Spleen (tissue), 7 donors: Measurements from ENCODE around the gene BEST3.

Experiments used
- POLR2A ChIP-seq, 3 donors: fragments of 450-650 bp; IDR thresholded peaks; one replicate each; pipeline ENCODE4 v1.5.1; 2017; ENCODE audit warnings: antibody characterized with exemption in 3 of 3, mild to moderate bottlenecking in 1 of 3
- TF ChIP-seq, protein P1 (sequence below), 11 experiments: fragments of 200-600 bp in 7 of 11; fragments of 450-650 bp in 4 of 11; sonication (generic) in 4 of 11; IDR thresholded peaks in 8 of 11; conservative IDR thresholded peaks in 3 of 11; 1 replicate in 7 of 11; 2 replicates in 4 of 11; pipeline versions ENCODE4 v1.4.0 to v1.8.0; 2016 to 2021; ENCODE audit warnings: antibody characterized with exemption in 11 of 11, inconsistent platforms in 4 of 11, mild to moderate bottlenecking in 1 of 11
- donor health status: DM: no; HTN: no; CAD: no; lungs with moderate emphysema.
- donor health status: DM: no; HTN: no; CAD: no.
- donor health status: DM: no; HTN: no; CAD: no.

DNA sequence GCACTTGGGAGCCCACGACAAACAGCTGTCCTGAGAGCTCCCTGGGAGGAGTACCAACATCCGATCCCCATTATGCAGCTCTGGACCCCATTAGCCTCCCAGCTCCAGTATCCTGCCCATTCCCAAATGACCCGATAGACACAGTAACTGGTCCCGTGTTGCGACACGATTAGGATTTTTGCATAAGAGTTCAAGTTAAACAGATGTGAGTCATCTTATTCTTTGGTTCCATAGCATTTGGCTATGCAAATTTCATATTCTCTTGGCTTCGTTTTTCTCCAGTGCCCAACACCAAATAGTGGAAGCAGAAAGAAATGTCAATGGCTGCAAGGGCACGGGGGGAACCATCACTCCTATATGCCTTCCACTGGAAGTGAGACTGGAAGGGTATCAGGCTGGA lies 45.4 kb downstream of the BEST3 start:
- TF ChIP-seq, protein P1, sequence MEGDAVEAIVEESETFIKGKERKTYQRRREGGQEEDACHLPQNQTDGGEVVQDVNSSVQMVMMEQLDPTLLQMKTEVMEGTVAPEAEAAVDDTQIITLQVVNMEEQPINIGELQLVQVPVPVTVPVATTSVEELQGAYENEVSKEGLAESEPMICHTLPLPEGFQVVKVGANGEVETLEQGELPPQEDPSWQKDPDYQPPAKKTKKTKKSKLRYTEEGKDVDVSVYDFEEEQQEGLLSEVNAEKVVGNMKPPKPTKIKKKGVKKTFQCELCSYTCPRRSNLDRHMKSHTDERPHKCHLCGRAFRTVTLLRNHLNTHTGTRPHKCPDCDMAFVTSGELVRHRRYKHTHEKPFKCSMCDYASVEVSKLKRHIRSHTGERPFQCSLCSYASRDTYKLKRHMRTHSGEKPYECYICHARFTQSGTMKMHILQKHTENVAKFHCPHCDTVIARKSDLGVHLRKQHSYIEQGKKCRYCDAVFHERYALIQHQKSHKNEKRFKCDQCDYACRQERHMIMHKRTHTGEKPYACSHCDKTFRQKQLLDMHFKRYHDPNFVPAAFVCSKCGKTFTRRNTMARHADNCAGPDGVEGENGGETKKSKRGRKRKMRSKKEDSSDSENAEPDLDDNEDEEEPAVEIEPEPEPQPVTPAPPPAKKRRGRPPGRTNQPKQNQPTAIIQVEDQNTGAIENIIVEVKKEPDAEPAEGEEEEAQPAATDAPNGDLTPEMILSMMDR (IDR thresholded peaks at IDR 0.05 in 8 of 11, conservative IDR thresholded peaks at IDR 0.05 in 3 of 11), result no peak
- no peak for TF ChIP-seq POLR2A (IDR thresholded peaks at IDR 0.05)
